A673 (cell line): ENCODE measurements around the gene GPR157. TPM values are rescaled to one million over a fixed set of nuclear protein-coding genes. Genes with fewer than 3 reads are reported as not detected.

ENCODE experiments used
- BruUV-seq: library from RNA; stranded (reverse); fragments of 400-500 nt; replicated peaks from 2 replicates; lab custom pipeline; 2021; lab: Mats Ljungman, UMichigan
- CTCF ChIA-PET: fragments of 300-600 bp; sonication (Branson Sonifier 250); formaldehyde crosslinking; loops from one replicate; lab custom pipeline; 2022; ENCODE audit warnings: antibody characterized with exemption; lab: Charles Lee
- POLR2A ChIA-PET: fragments of 300-600 bp; sonication (Branson Sonifier 250); formaldehyde crosslinking; loops from one replicate; lab custom pipeline; 2022; ENCODE audit warnings: antibody characterized with exemption; ENCODE audit not compliant: low non-redundant PET; lab: Charles Lee
- DNase-seq: peaks from one replicate; pipeline ENCODE4 v3.0.0-alpha.2; 2015; ENCODE audit warnings: low spot score
- H3K27ac ChIP-seq: fragments of 200-600 bp; sonication (generic); 2 replicates; pipeline ENCODE4 v1.5.1; 2016; ENCODE audit warnings: mixed run types, low read depth, mild to moderate bottlenecking, mixed read lengths, antibody characterized with exemption, low read length; ENCODE audit not compliant: poor library complexity, severe bottlenecking
- H3K27me3 ChIP-seq: fragments of 200-600 bp; sonication (generic); replicated peaks from 2 replicates; pipeline ENCODE4 v1.6.1; 2017; ENCODE audit warnings: mixed run types, low read depth, mild to moderate bottlenecking, mixed read lengths, antibody characterized with exemption, low read length; ENCODE audit not compliant: insufficient read depth, poor library complexity
- H3K36me3 ChIP-seq: fragments of 200-600 bp; sonication (generic); 2 replicates; pipeline ENCODE4 v1.6.1; 2016; ENCODE audit warnings: mixed run types, mild to moderate bottlenecking, mixed read lengths, antibody characterized with exemption, low read length; ENCODE audit not compliant: insufficient read depth, poor library complexity, severe bottlenecking
- H3K4me1 ChIP-seq: fragments of 200-600 bp; sonication (generic); 2 replicates; pipeline ENCODE4 v1.6.1; 2017; ENCODE audit warnings: mixed run types, mild to moderate bottlenecking, mixed read lengths, antibody characterized with exemption, low read length; ENCODE audit not compliant: insufficient read depth, poor library complexity, severe bottlenecking
- H3K4me3 ChIP-seq: fragments of 200-600 bp; sonication (generic); 2 replicates; pipeline ENCODE4 v1.5.1; 2016; ENCODE audit warnings: low read depth, mixed run types, mild to moderate bottlenecking, mixed read lengths, low read length; ENCODE audit not compliant: poor library complexity, severe bottlenecking
- H3K9me3 ChIP-seq: fragments of 200-600 bp; sonication (generic); 2 replicates; pipeline ENCODE4 v1.6.1; 2016; ENCODE audit warnings: mixed run types, low read depth, mild to moderate bottlenecking, mixed read lengths, antibody characterized with exemption, low read length; ENCODE audit not compliant: poor library complexity, severe bottlenecking
- EZH2 ChIP-seq: fragments of 200-600 bp; sonication (generic); IDR thresholded peaks from 2 replicates; pipeline ENCODE4 v1.6.1; 2017; ENCODE audit warnings: borderline replicate concordance, low read depth, mild to moderate bottlenecking, mixed read lengths, antibody characterized with exemption, low read length; ENCODE audit not compliant: poor library complexity, severe bottlenecking
- intact Hi-C: fragments of 100-400 bp; cut with micrococcal nuclease; formaldehyde crosslinking; loops from one replicate; pipeline ENCODE4 v1.10.0; 2022; ENCODE audit not compliant: unreplicated experiment
- total RNA-seq: library from RNA; stranded (reverse); gene quantifications from 2 replicates; pipeline ENCODE4 v1.2.3, GENCODE V29; 2021
- TF ChIP-seq, protein P1 (sequence below): fragments of 300-800, 200-600 bp; sonication (generic); conservative IDR thresholded peaks from 2 replicates; pipeline ENCODE4 v1.5.1; 2017; ENCODE audit warnings: low read depth, mild to moderate bottlenecking, antibody characterized with exemption, low read length, moderate library complexity, mixed read lengths

The GPR157 gene
- total RNA-seq, 1 experiment from 2014 or later: 0.34 TPM

DNA sequence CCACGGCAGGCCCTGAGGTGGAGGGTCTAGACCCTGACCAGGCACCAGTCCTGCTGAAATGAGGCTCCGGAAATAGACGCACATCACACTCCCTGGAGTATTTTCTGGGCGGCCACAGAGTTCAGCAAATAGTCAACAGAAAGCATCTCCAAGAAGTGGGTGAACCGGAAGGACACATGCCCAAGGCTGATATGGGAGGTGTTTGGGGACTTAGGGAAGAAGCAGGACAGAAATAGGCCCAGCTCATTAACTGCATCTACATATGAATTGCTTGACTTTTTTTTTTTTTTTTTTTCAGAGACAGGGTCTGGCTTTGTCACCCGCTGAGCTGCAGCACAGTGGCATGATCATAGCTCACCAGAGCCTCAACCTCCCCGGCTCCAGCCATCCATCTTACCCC is 36.5 kb upstream of the GPR157 start:
- no TSS peak for BruUV-seq
- H3K27me3 ChIP-seq: no peaks in the 10 kb centered on the region
- intact Hi-C loops: no loop called here
- no peak overlapping the region for H3K27ac ChIP-seq
- POLR2A ChIA-PET: no interaction called here
- no peak for DNase-seq
- no peaks in the 10 kb centered on the region for H3K9me3 ChIP-seq
- TF ChIP-seq EZH2: no peak
- TF ChIP-seq, protein P1, sequence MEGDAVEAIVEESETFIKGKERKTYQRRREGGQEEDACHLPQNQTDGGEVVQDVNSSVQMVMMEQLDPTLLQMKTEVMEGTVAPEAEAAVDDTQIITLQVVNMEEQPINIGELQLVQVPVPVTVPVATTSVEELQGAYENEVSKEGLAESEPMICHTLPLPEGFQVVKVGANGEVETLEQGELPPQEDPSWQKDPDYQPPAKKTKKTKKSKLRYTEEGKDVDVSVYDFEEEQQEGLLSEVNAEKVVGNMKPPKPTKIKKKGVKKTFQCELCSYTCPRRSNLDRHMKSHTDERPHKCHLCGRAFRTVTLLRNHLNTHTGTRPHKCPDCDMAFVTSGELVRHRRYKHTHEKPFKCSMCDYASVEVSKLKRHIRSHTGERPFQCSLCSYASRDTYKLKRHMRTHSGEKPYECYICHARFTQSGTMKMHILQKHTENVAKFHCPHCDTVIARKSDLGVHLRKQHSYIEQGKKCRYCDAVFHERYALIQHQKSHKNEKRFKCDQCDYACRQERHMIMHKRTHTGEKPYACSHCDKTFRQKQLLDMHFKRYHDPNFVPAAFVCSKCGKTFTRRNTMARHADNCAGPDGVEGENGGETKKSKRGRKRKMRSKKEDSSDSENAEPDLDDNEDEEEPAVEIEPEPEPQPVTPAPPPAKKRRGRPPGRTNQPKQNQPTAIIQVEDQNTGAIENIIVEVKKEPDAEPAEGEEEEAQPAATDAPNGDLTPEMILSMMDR: no peak
- H3K4me3 ChIP-seq: no peak overlapping the region
- H3K36me3 ChIP-seq: no peaks in the 10 kb centered on the region
- CTCF ChIA-PET: interaction anchor here (0.5 to 0.9 kb wide), 3 partner anchors 18 to 101 kb away, joined by 3 to 7 read pairs (median 4); no protein-coding TSS in a partner anchor
- H3K4me1 ChIP-seq: no peaks in the 10 kb centered on the region

DNA sequence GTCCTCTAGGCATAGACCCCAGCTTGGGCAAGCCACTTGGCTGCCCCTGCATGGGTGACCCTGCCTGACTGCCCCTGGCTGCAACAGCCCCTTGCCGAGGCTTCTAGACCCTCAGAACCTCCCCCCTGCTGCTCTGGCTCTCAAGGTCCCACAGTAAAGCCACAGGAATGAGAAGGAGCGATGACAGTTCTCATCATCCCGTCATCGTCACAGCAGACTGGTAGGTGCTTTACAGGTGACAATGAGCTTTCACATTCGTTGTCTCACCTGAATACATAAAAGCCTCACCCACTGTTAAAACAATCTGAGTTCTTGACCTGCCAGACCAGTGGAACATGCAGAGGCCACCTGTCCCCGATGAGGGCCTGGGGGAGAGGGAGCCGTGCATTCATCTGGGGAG is 36.0 kb upstream of the GPR157 start:
- intact Hi-C loops: no loop called here
- TF ChIP-seq EZH2: no peak
- TF ChIP-seq, protein P1: no peak
- CTCF ChIA-PET: interaction anchor here (0.5 to 0.9 kb wide), 2 partner anchors 22 to 102 kb away, joined by 3 to 7 read pairs; no protein-coding TSS in a partner anchor
- POLR2A ChIA-PET: no interaction called here
- no peaks in the 10 kb centered on the region for H3K4me1 ChIP-seq
- no peak overlapping the region for H3K4me3 ChIP-seq
- no peaks in the 10 kb centered on the region for H3K36me3 ChIP-seq
- BruUV-seq: no TSS peak
- no peaks in the 10 kb centered on the region for H3K9me3 ChIP-seq
- no peak overlapping the region for H3K27ac ChIP-seq
- H3K27me3 ChIP-seq: no peaks in the 10 kb centered on the region
- DNase-seq: no peak

DNA sequence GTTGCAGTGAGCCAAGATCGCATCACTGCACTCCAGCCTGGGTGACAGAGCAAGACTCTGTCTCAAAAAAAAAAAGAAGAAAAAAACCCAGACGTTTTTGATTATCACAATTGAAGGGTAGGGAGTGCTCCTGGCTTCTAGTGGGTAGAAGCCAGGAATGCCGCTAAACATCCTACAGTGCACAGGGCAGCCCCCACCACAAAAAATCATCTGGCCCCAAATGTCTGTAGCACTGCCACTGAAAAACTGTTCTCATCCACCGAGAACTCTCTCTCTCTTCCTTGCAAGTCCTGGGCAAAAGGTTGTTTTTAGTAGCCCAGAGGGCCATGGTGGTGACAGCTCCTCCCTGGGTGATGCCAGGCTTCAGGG is 35.6 kb upstream of the GPR157 start:
- TF ChIP-seq, protein P1: no peak
- no peak for TF ChIP-seq EZH2
- Histone ChIP-seq H3K27ac (no peak overlapping the region), H3K4me1 (no peaks in the 10 kb centered on the region), H3K27me3 (no peaks in the 10 kb centered on the region), H3K36me3 (no peaks in the 10 kb centered on the region), H3K4me3 (no peak overlapping the region), H3K9me3 (no peaks in the 10 kb centered on the region)
- no TSS peak for BruUV-seq
- POLR2A ChIA-PET: no interaction called here
- no peak for DNase-seq
- intact Hi-C loops: no loop called here
- CTCF ChIA-PET: no interaction called here
